B cell (primary cell): Measurements from ENCODE around the gene UNC5B. TPM values are rescaled to one million over a fixed set of nuclear protein-coding genes. Genes with fewer than 3 reads are reported as not detected.

ENCODE experiments used
- ATAC-seq: fragments of 200-7000 bp; cut with Tn5 transposase; one replicate; pipeline ENCODE4 v1.10.0; 2021; ENCODE audit warnings: low read depth, mild to moderate bottlenecking, moderate number of reproducible peaks, moderate library complexity
- CTCF ChIA-PET: fragments of 350-600 bp; sonication (Branson Sonifier 250); formaldehyde crosslinking; loops from one replicate; lab custom pipeline; 2021; ENCODE audit warnings: antibody characterized with exemption, inconsistent platforms; lab: Charles Lee
- POLR2A ChIA-PET: fragments of 350-600 bp; sonication (Branson Sonifier 250); formaldehyde crosslinking; loops from one replicate; lab custom pipeline; 2021; ENCODE audit warnings: antibody characterized with exemption; lab: Charles Lee
- DNase-seq: peaks from one replicate; pipeline ENCODE4 v3.0.0; 2013
- H2AFZ ChIP-seq: 2 replicates; pipeline ENCODE4 v1.6.1; 2012; ENCODE audit warnings: mild to moderate bottlenecking, low read depth, low read length; ENCODE audit not compliant: insufficient read depth, poor library complexity, severe bottlenecking
- H3K27ac ChIP-seq, 2 donors: 1 replicate in 1 of 2; 2 replicates in 1 of 2; pipeline ENCODE4 v1.5.1; 2012 to 2013; ENCODE audit warnings: low read length in 2 of 2, mild to moderate bottlenecking in 2 of 2, moderate library complexity in 1 of 2
- H3K27me3 ChIP-seq, 4 experiments: fragments of 200-600 bp in 1 of 4; sonication (generic) in 1 of 4; replicated peaks in 1 of 4; 1 replicate in 2 of 4; 2 replicates in 2 of 4; pipeline versions ENCODE4 v1.6.1 to v1.7.0; 2013 to 2016; ENCODE audit warnings: low read length in 3 of 4, mild to moderate bottlenecking in 2 of 4, mixed read lengths in 1 of 4, moderate library complexity in 1 of 4; ENCODE audit not compliant: insufficient read depth in 4 of 4, control insufficient read depth in 3 of 4; ENCODE audit errors: control extremely low read depth in 1 of 4
- H3K36me3 ChIP-seq, 2 experiments: replicated peaks in 1 of 2; 1 replicate in 1 of 2; 2 replicates in 1 of 2; pipeline versions ENCODE4 v1.6.1 to v1.7.1; 2013; ENCODE audit warnings: low read length in 1 of 2; ENCODE audit not compliant: insufficient read depth in 2 of 2, control insufficient read depth in 1 of 2; ENCODE audit errors: control extremely low read depth in 1 of 2, extremely low read depth in 1 of 2
- H3K4me1 ChIP-seq, 2 donors: fragments of 200-600 bp in 1 of 2; sonication (generic) in 1 of 2; 1 replicate in 1 of 2; 2 replicates in 1 of 2; pipeline versions ENCODE4 v1.5.1 to v1.6.1; 2013 to 2017; ENCODE audit warnings: low read length in 2 of 2; ENCODE audit not compliant: control insufficient read depth in 2 of 2, insufficient read depth in 2 of 2
- H3K4me2 ChIP-seq: replicated peaks from 2 replicates; pipeline ENCODE3; 2012; ENCODE audit warnings: mild to moderate bottlenecking, low read depth, low read length; ENCODE audit not compliant: poor library complexity, severe bottlenecking
- H3K4me3 ChIP-seq, 5 experiments: fragments of 200-600 bp in 1 of 5; sonication (generic) in 1 of 5; 1 replicate in 3 of 5; 2 replicates in 2 of 5; pipeline versions ENCODE4 v1.5.1 to v1.7.0; 2011 to 2016; ENCODE audit warnings: low read length in 4 of 5, mild to moderate bottlenecking in 4 of 5, low read depth in 2 of 5, control low read depth in 1 of 5, moderate library complexity in 1 of 5; ENCODE audit not compliant: insufficient read depth in 1 of 5; ENCODE audit errors: control extremely low read depth in 1 of 5, extremely low read depth in 1 of 5
- H3K79me2 ChIP-seq: fragments of 200-600 bp; sonication (generic); one replicate; pipeline ENCODE4 v1.6.0; 2016; ENCODE audit warnings: low read length; ENCODE audit not compliant: control insufficient read depth, insufficient read depth
- H3K9ac ChIP-seq: fragments of 200-600 bp; sonication (generic); 2 replicates; pipeline ENCODE4 v1.6.1; 2017; ENCODE audit warnings: mild to moderate bottlenecking, low read length, moderate library complexity
- H3K9me3 ChIP-seq, 3 donors: one replicate each; pipeline versions ENCODE4 v1.6.1 to v1.7.1; 2013; ENCODE audit warnings: low read length in 2 of 3; ENCODE audit not compliant: control insufficient read depth in 2 of 3, insufficient read depth in 1 of 3; ENCODE audit errors: control extremely low read depth in 1 of 3
- H4K20me1 ChIP-seq: 2 replicates; pipeline ENCODE4 v1.6.0; 2012; ENCODE audit warnings: mild to moderate bottlenecking, low read length; ENCODE audit not compliant: insufficient read depth, control insufficient read depth, poor library complexity, severe bottlenecking
- H3K27ac Mint-ChIP-seq: one replicate; pipeline ENCODE4 v1.8.0; 2021; ENCODE audit warnings: mixed read lengths
- H3K27me3 Mint-ChIP-seq: one replicate; pipeline ENCODE4 v1.8.0; 2021; ENCODE audit warnings: mixed read lengths
- H3K4me1 Mint-ChIP-seq: one replicate; pipeline ENCODE4 v1.8.0; 2021; ENCODE audit warnings: mixed read lengths
- H3K4me3 Mint-ChIP-seq: one replicate; pipeline ENCODE4 v1.8.0; 2021; ENCODE audit warnings: mixed read lengths
- H3K9me3 Mint-ChIP-seq: one replicate; pipeline ENCODE4 v1.8.0; 2022; ENCODE audit warnings: mixed read lengths; ENCODE audit not compliant: insufficient read depth
- CTCF ChIP-seq: fragments of 200-600 bp; IDR thresholded peaks from one replicate; pipeline ENCODE4 v1.8.0; 2022; ENCODE audit warnings: antibody characterized with exemption, mild to moderate bottlenecking
- EZH2 ChIP-seq: IDR thresholded peaks from 2 replicates; pipeline ENCODE4 v1.6.1; 2012; ENCODE audit warnings: borderline replicate concordance, low read depth, mild to moderate bottlenecking, moderate library complexity, low read length; ENCODE audit not compliant: insufficient read depth, poor library complexity, severe bottlenecking
- WGBS: methylation state at CpG from one replicate; pipeline ENCODE4 v1.1.5; 2013; ENCODE audit warnings: missing lambda C conversion rate; ENCODE audit not compliant: insufficient coverage; 5-methylcytosine and 5-hydroxymethylcytosine counted together
- intact Hi-C: fragments of 100-400 bp; cut with micrococcal nuclease; formaldehyde crosslinking; loops from one replicate; pipeline ENCODE4 v1.10.0; 2022
- polyA plus RNA-seq: library from polyadenylated mRNA; depleted of rRNA; stranded (reverse); fragments of >200 nt; gene quantifications from 2 replicates; pipeline ENCODE4 v1.2.3, GENCODE V29; 2012
- total RNA-seq, 2 donors: library from RNA; stranded (reverse); fragments of 120-200 nt in 1 of 2; gene quantifications; 1 replicate in 1 of 2; 2 replicates in 1 of 2; pipeline versions ENCODE4 v1.2.3 to v1.2.4, GENCODE V29; 2013 to 2022

The UNC5B gene
- total and polyA plus RNA-seq, 2 donors (not counting 1 experiment from before 2014, with no cell fraction given): not detected

GRCh38 chr10:71257319-71257997, 45.1 kb downstream of the UNC5B start:
- H3K36me3 ChIP-seq: no peaks in the 10 kb centered on the region
- Mint-ChIP-seq H3K27me3 (peaks cover 15% of the 10 kb centered on the region), H3K4me3 (no peak overlapping the region), H3K9me3 (no peaks in the 10 kb centered on the region), H3K27ac (no peak overlapping the region), H3K4me1 (no peaks in the 10 kb centered on the region)
- ATAC-seq: no peak
- DNase-seq: no peak
- 57% methylated on average over 7 of the region's 11 CpGs for WGBS
- ChIA-PET CTCF (no interaction called here), POLR2A (no interaction called here)
- H3K27ac ChIP-seq: no peak overlapping the region
- no peaks in the 10 kb centered on the region for H3K4me1 ChIP-seq
- no peak overlapping the region for H3K4me2 ChIP-seq
- H3K79me2 ChIP-seq: no peaks in the 10 kb centered on the region
- no peaks in the 10 kb centered on the region for H3K9me3 ChIP-seq
- no peak overlapping the region for H3K4me3 ChIP-seq
- H3K27me3 ChIP-seq: peaks cover 0 to 17% (median 1%) of the 10 kb centered on the region in 4 experiments
- H2AFZ ChIP-seq: no peak overlapping the region
- H3K9ac ChIP-seq: no peak overlapping the region
- H4K20me1 ChIP-seq: no peaks in the 10 kb centered on the region
- TF ChIP-seq CTCF: no peak
- TF ChIP-seq EZH2: no peak
- intact Hi-C loops: no loop called here

GRCh38 chr10:71258046-71258445, 45.7 kb downstream of the UNC5B start:
- DNase-seq (no peak), ATAC-seq (no peak)
- H3K4me1 ChIP-seq: no peaks in the 10 kb centered on the region
- intact Hi-C loops: no loop called here
- H3K27ac Mint-ChIP-seq: no peak overlapping the region
- H4K20me1 ChIP-seq: no peaks in the 10 kb centered on the region
- no peak for TF ChIP-seq CTCF
- H3K36me3 ChIP-seq: no peaks in the 10 kb centered on the region
- no peak overlapping the region for H3K27ac ChIP-seq
- H3K4me1 Mint-ChIP-seq: no peaks in the 10 kb centered on the region
- H3K9me3 ChIP-seq: no peaks in the 10 kb centered on the region
- no peaks in the 10 kb centered on the region for H3K79me2 ChIP-seq
- no peak overlapping the region for H3K9ac ChIP-seq
- H2AFZ ChIP-seq: no peak overlapping the region
- H3K27me3 Mint-ChIP-seq: peaks cover 12% of the 10 kb centered on the region
- H3K4me3 Mint-ChIP-seq: no peak overlapping the region
- no peak overlapping the region for H3K4me3 ChIP-seq
- H3K27me3 ChIP-seq: peaks cover 0 to 17% (median 1%) of the 10 kb centered on the region in 4 experiments
- ChIA-PET POLR2A (no interaction called here), CTCF (no interaction called here)
- no peak overlapping the region for H3K4me2 ChIP-seq
- H3K9me3 Mint-ChIP-seq: no peaks in the 10 kb centered on the region
- 90% methylated on average over 3 of the region's 4 CpGs for whole genome bisulfite sequencing
